Smooth muscle cell (in vitro differentiated cells): ENCODE results near the gene TLR1. TPM values are rescaled to one million over a fixed set of nuclear protein-coding genes. Genes with fewer than 3 reads are reported as not detected.

ENCODE experiments used
- DNase-seq: peaks from one replicate; lab custom pipeline; 2025; ENCODE audit not compliant: unreplicated experiment; lab: John Stamatoyannopoulos, UW
- H2AFZ ChIP-seq: fragments of 200-600 bp; sonication (generic); 2 replicates; pipeline ENCODE4 v1.6.0; 2016; ENCODE audit warnings: antibody characterized with exemption, low read depth, mild to moderate bottlenecking
- H3F3A ChIP-seq: fragments of 200-600 bp; sonication (generic); 2 replicates; pipeline ENCODE4 v1.6.0; 2017; ENCODE audit warnings: antibody characterized with exemption, low read depth
- H3K27ac ChIP-seq: fragments of 200-600 bp; sonication (generic); 2 replicates; pipeline ENCODE4 v1.5.1; 2016; ENCODE audit warnings: low read depth, mild to moderate bottlenecking
- H3K27me3 ChIP-seq: fragments of 200-600 bp; sonication (generic); 2 replicates; pipeline ENCODE4 v1.6.1; 2016; ENCODE audit warnings: low read depth, mild to moderate bottlenecking
- H3K36me3 ChIP-seq: fragments of 200-600 bp; sonication (generic); 2 replicates; pipeline ENCODE4 v1.5.1; 2016; ENCODE audit warnings: low read depth
- H3K4me1 ChIP-seq: fragments of 200-600 bp; sonication (generic); 2 replicates; pipeline ENCODE4 v1.5.1; 2016; ENCODE audit warnings: low read depth
- H3K4me2 ChIP-seq: fragments of 200-600 bp; sonication (generic); 2 replicates; pipeline ENCODE4 v1.6.0; 2016; ENCODE audit warnings: mild to moderate bottlenecking
- H3K4me3 ChIP-seq: fragments of 200-600 bp; sonication (generic); 2 replicates; pipeline ENCODE4 v1.5.1; 2016; ENCODE audit warnings: mild to moderate bottlenecking
- H3K79me2 ChIP-seq: fragments of 200-600 bp; sonication (generic); 2 replicates; pipeline ENCODE4 v1.6.0; 2016; ENCODE audit warnings: low read depth, mild to moderate bottlenecking
- H3K9ac ChIP-seq: fragments of 200-600 bp; sonication (generic); 2 replicates; pipeline ENCODE4 v1.6.0; 2016; ENCODE audit warnings: low read depth
- H3K9me3 ChIP-seq: fragments of 200-600 bp; sonication (generic); replicated peaks from 2 replicates; pipeline ENCODE4 v1.5.1; 2016; ENCODE audit warnings: low read depth
- H4K20me1 ChIP-seq: fragments of 200-600 bp; sonication (generic); 2 replicates; pipeline ENCODE4 v1.6.0; 2016; ENCODE audit warnings: low read depth
- CTCF ChIP-seq: fragments of 200-600 bp; sonication (generic); IDR thresholded peaks from 2 replicates; pipeline ENCODE4 v1.5.1; 2017; ENCODE audit warnings: borderline replicate concordance, mild to moderate bottlenecking, antibody characterized with exemption; ENCODE audit not compliant: insufficient read depth, poor library complexity, severe bottlenecking
- WGBS: methylation state at CpG from one replicate; pipeline ENCODE4 v1.1.7; 2016; ENCODE audit warnings: low lambda C conversion rate; 5-methylcytosine and 5-hydroxymethylcytosine counted together
- polyA plus RNA-seq: library from polyadenylated mRNA; unstranded; fragments of >200 nt; fragmentation: Nextera tagmentation; extraction: Ambion mirVana; gene quantifications from 2 replicates; pipeline ENCODE4 v1.2.1, GENCODE V29; 2016
- total RNA-seq: library from RNA; depleted of rRNA; stranded (reverse); fragments of >200 nt; gene quantifications from 2 replicates; pipeline ENCODE4 v1.2.3, GENCODE V29; 2014

TLR1 gene
- total and polyA plus RNA-seq, 2 experiments from 2014 or later: 0.54 to 2.0 TPM

- Histone ChIP-seq H3K4me3 (no peak overlapping the region), H4K20me1 (no peaks in the 10 kb centered on the region), H3F3A (no peaks in the 10 kb centered on the region), H3K79me2 (no peaks in the 10 kb centered on the region), H3K9ac (no peak overlapping the region), H2AFZ (no peak overlapping the region), H3K4me2 (no peak overlapping the region), H3K36me3 (no peaks in the 10 kb centered on the region), H3K4me1 (no peaks in the 10 kb centered on the region), H3K27me3 (no peaks in the 10 kb centered on the region), H3K27ac (no peak overlapping the region), H3K9me3 (no peaks in the 10 kb centered on the region)
- DNase-seq: no peak
- TF ChIP-seq CTCF: no peak
- WGBS: 86% methylated on average over 1 of the region's 1 CpG
Measured at GRCh38 chr4:38788317-38788716, 16.3 kb downstream of the TLR1 start.

GRCh38 chr4:38787693-38788092 is 16.9 kb downstream of the TLR1 start:
- Histone ChIP-seq H3K27me3 (no peaks in the 10 kb centered on the region), H3K9me3 (no peaks in the 10 kb centered on the region), H3K4me1 (no peaks in the 10 kb centered on the region), H3K79me2 (no peaks in the 10 kb centered on the region), H3K4me3 (no peak overlapping the region), H3K36me3 (no peaks in the 10 kb centered on the region), H3K9ac (no peak overlapping the region), H4K20me1 (no peaks in the 10 kb centered on the region), H3K27ac (no peak overlapping the region), H2AFZ (no peak overlapping the region), H3F3A (no peaks in the 10 kb centered on the region), H3K4me2 (no peak overlapping the region)
- 84% methylated on average over 4 of the region's 4 CpGs for WGBS
- no peak for TF ChIP-seq CTCF
- no peak for DNase-seq

- WGBS: 91% methylated on average over 8 of the region's 8 CpGs
- Histone ChIP-seq H3K9me3 (no peaks in the 10 kb centered on the region), H3K27me3 (peaks cover 7% of the 10 kb centered on the region), H3K4me1 (no peaks in the 10 kb centered on the region), H2AFZ (no peak overlapping the region), H3K27ac (no peak overlapping the region), H3F3A (no peaks in the 10 kb centered on the region), H3K4me3 (no peak overlapping the region), H3K79me2 (no peaks in the 10 kb centered on the region), H3K36me3 (no peaks in the 10 kb centered on the region), H4K20me1 (no peaks in the 10 kb centered on the region), H3K9ac (no peak overlapping the region), H3K4me2 (no peak overlapping the region)
- TF ChIP-seq CTCF: no peak
- no peak for DNase-seq
Measured at GRCh38 chr4:38785901-38786402, 18.6 kb downstream of the TLR1 start.

- Histone ChIP-seq H3K4me3 (no peak overlapping the region), H2AFZ (no peak overlapping the region), H3K9ac (no peak overlapping the region), H3K4me2 (no peak overlapping the region), H3K27me3 (peaks cover 7% of the 10 kb centered on the region), H4K20me1 (no peaks in the 10 kb centered on the region), H3K79me2 (no peaks in the 10 kb centered on the region), H3K36me3 (no peaks in the 10 kb centered on the region), H3K4me1 (no peaks in the 10 kb centered on the region), H3K9me3 (no peaks in the 10 kb centered on the region), H3F3A (no peaks in the 10 kb centered on the region), H3K27ac (no peak overlapping the region)
- WGBS: 84% methylated on average over 6 of the region's 6 CpGs
- DNase-seq: no peak
- no peak for TF ChIP-seq CTCF
Measured at GRCh38 chr4:38785041-38785790, 19.4 kb downstream of the TLR1 start.
